NCI-H128 (cell line): Measurements from ENCODE around the gene LRP4.

Experiments used
- DNase-seq: peaks from one replicate; lab custom pipeline; 2025; ENCODE audit not compliant: unreplicated experiment; lab: John Stamatoyannopoulos, UW

LRP4 gene

GRCh38 chr11:46896719-46897406 lies 21.5 kb downstream of the LRP4 start:
- DNase-seq, result no peak

GRCh38 chr11:46895821-46896220 lies 22.5 kb downstream of the LRP4 start:
- DNase-seq, result no peak

- no peak for DNase-seq
Measured at GRCh38 chr11:46894961-46895360, 23.4 kb downstream of the LRP4 start.

- no peak for DNase-seq
Measured at GRCh38 chr11:46894506-46894905, 23.8 kb downstream of the LRP4 start.

- DNase-seq, result no peak
Measured at GRCh38 chr11:46892838-46893237, 25.5 kb downstream of the LRP4 start.

- no peak for DNase-seq
Measured at GRCh38 chr11:46892109-46892508, 26.2 kb downstream of the LRP4 start.

GRCh38 chr11:46890665-46891064 lies 27.7 kb downstream of the LRP4 start:
- DNase-seq, result no peak

- peak; percentile 70 for DNase-seq
Measured at GRCh38 chr11:46889689-46890475, 28.5 kb downstream of the LRP4 start.

- peak; percentile 18 for DNase-seq
Measured at GRCh38 chr11:46889251-46889650, 29.1 kb downstream of the LRP4 start.

- no peak for DNase-seq
Measured at GRCh38 chr11:46888636-46889035, 29.7 kb downstream of the LRP4 start.

GRCh38 chr11:46886211-46886610 lies 32.1 kb downstream of the LRP4 start:
- no peak for DNase-seq

GRCh38 chr11:46879056-46879585 lies 39.2 kb downstream of the LRP4 start:
- DNase-seq, result no peak

- no peak for DNase-seq
Measured at GRCh38 chr11:46877580-46877979, 40.8 kb downstream of the LRP4 start.

- DNase-seq, result no peak
Measured at GRCh38 chr11:46876471-46876870, 41.9 kb downstream of the LRP4 start.

GRCh38 chr11:46874586-46874985 lies 43.8 kb downstream of the LRP4 start:
- DNase-seq, result no peak

- no peak for DNase-seq
Measured at GRCh38 chr11:46868912-46869311, 49.4 kb downstream of the LRP4 start.

GRCh38 chr11:46865340-46865739 lies 53.0 kb downstream of the LRP4 start:
- no peak for DNase-seq

GRCh38 chr11:46860218-46860617 lies 58.1 kb downstream of the LRP4 start:
- no peak for DNase-seq

- no peak for DNase-seq
Measured at GRCh38 chr11:46858920-46859546, 59.3 kb downstream of the LRP4 start.

GRCh38 chr11:46857666-46858065 lies 60.7 kb downstream of the LRP4 start:
- no peak for DNase-seq

- no peak for DNase-seq
Measured at GRCh38 chr11:46856605-46857343, 61.6 kb downstream of the LRP4 start.
